GM13977 (cell line): ENCODE results near the gene PLEKHF1.

ENCODE experiments used
- DNase-seq: peaks from one replicate; pipeline ENCODE4 v3.0.0; 2012; ENCODE audit warnings: low spot score
- CTCF ChIP-seq: IDR thresholded peaks from 2 replicates; pipeline ENCODE4 v1.5.1; 2012; ENCODE audit warnings: mild to moderate bottlenecking, control low read depth; ENCODE audit not compliant: insufficient read depth; ENCODE audit errors: extremely low read depth, missing control alignments
- in situ Hi-C: fragments of 300-500 bp; cut with MboI; formaldehyde crosslinking; loops from one replicate; pipeline ENCODE4 v1.12.0; 2022; ENCODE audit warnings: low sequenced_read_pairs, low pct_unique_long_range_greater_than_20kb, mixed read lengths, inconsistent platforms; ENCODE audit not compliant: unreplicated experiment

Gene PLEKHF1

DNA sequence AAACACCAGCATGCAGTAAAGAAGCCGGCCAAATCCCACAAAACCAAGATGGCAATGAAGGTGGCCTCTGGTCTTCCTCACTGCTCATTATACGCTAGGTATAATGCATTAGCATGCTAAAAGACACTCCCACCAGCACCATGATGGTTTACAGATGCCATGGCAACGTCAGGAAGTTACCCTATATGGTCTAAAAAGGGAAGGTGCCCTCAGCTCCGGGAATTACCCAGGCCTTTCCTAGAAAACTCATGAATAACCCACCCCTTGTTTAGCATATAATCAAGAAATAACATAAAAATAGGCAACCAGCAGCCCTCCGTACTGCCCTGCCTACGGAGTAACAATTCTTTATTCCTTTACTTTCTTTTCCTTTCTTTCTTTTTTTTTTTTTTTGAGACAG lies 21.1 kb upstream of the PLEKHF1 start:
- in situ Hi-C loops = no loop called here
- no peak for DNase-seq
- no peak for TF ChIP-seq CTCF

DNA sequence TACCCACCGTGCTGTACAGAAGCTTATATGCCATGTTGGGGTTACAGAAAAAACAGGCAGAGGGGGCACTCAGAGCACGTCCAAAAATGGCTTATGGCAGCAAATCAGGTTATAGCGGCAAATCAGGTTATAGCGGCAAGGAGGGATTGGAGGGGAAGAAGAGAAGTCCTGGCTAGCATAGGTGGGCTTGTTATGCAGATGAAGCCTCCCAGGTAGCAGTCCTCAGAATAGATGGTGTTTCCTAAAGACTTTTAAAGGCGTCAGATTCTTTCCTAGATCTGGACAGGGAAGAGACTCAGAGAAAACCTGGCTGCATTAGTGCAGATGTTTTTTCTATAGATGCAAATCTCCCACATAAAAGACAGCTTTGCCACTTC lies 19.8 kb upstream of the PLEKHF1 start:
- DNase-seq = no peak
- no peak for TF ChIP-seq CTCF
- in situ Hi-C loops = no loop called here

- no peak for TF ChIP-seq CTCF
- no peak for DNase-seq
Observed at GRCh38 chr19:29645911-29646310, 19.4 kb upstream of the PLEKHF1 start.

DNA sequence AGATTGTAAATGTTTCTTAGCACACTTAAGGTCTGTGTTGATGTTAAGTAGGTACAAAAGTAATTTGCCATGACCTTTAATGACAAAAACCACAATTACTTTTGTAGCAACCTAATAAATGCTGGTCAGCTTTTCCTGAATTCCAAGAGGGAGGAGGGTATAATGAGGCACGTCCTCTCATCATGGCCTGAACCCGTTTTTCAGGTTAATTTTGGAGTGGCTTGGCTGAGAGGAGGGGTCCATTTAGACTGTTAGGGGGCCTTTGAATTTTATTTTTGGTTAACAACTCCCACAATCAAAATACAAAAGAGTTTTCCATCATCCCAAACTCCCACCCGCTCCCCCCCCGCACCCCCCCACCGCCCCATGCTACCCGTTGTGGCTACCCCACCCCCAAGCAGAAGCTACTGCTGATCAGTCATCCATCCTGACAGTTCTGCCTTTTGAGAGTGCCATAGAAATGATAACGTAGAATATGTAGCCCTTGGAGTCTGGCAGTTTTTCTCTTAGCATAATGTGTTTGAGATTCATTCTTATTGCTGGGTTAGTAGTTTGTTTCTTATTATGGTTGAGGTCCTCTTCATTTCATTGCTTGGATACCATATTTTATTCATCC lies 14.4 kb upstream of the PLEKHF1 start:
- no peak for TF ChIP-seq CTCF
- in situ Hi-C loops = no loop called here
- DNase-seq = no peak

More at GRCh38 chr19:29645911-29646310, 19.4 kb upstream of the PLEKHF1 start:
- in situ Hi-C loops = no loop called here

- in situ Hi-C loops = no loop called here
- no peak for TF ChIP-seq CTCF
Observed at GRCh38 chr19:29651622-29652394, 13.5 kb upstream of the PLEKHF1 start.

GRCh38 chr19:29653398-29653797 lies 11.9 kb upstream of the PLEKHF1 start:
- no peak for TF ChIP-seq CTCF

More at GRCh38 chr19:29651622-29652394, 13.5 kb upstream of the PLEKHF1 start:
- no peak for DNase-seq

More at GRCh38 chr19:29653398-29653797, 11.9 kb upstream of the PLEKHF1 start:
- DNase-seq = no peak
- in situ Hi-C loops = no loop called here
